Astrocyte (in vitro differentiated cells and primary cell): Measurements from ENCODE around the gene PREX1. TPM values are rescaled to one million over a fixed set of nuclear protein-coding genes. Genes with fewer than 3 reads are reported as not detected.

Source experiments
- DNase-seq: peaks from one replicate; pipeline ENCODE4 v3.0.0-alpha.2; 2010; ENCODE audit warnings: low read depth
- FAIRE-seq: peaks from 2 replicates; lab custom pipeline; 2011; peaks lifted over from hg19 to GRCh38; lab: Jason Lieb, UNC
- H2AFZ ChIP-seq: 2 replicates; pipeline ENCODE4 v1.6.0; 2012; ENCODE audit warnings: low read depth, low read length, inconsistent platforms
- H3K27ac ChIP-seq: 2 replicates; pipeline ENCODE4 v1.5.1; 2011; ENCODE audit warnings: low read depth, low read length, inconsistent platforms
- H3K27me3 ChIP-seq: 2 replicates; pipeline ENCODE4 v1.6.0; 2011; ENCODE audit warnings: low read length, inconsistent platforms; ENCODE audit not compliant: insufficient read depth
- H3K36me3 ChIP-seq: 2 replicates; pipeline ENCODE4 v1.5.1; 2011; ENCODE audit warnings: low read length, inconsistent platforms; ENCODE audit not compliant: insufficient read depth
- H3K4me1 ChIP-seq: 2 replicates; pipeline ENCODE4 v1.5.1; 2011; ENCODE audit warnings: low read length, inconsistent platforms; ENCODE audit not compliant: insufficient read depth
- H3K4me2 ChIP-seq: 2 replicates; pipeline ENCODE4 v1.6.0; 2012; ENCODE audit warnings: low read length, inconsistent platforms
- H3K4me3 ChIP-seq: 2 replicates; pipeline ENCODE4 v1.5.1; 2011; ENCODE audit warnings: low read depth, mild to moderate bottlenecking, low read length, inconsistent platforms; ENCODE audit not compliant: insufficient read depth
- H3K79me2 ChIP-seq: 2 replicates; pipeline ENCODE4 v1.6.0; 2012; ENCODE audit warnings: mild to moderate bottlenecking, low read length, inconsistent platforms; ENCODE audit not compliant: insufficient read depth
- H3K9ac ChIP-seq: 2 replicates; pipeline ENCODE4 v1.6.0; 2012; ENCODE audit warnings: mild to moderate bottlenecking, low read length, inconsistent platforms
- H3K9me3 ChIP-seq: 2 replicates; pipeline ENCODE4 v1.5.1; 2012; ENCODE audit warnings: low read depth, mild to moderate bottlenecking, low read length, inconsistent platforms; ENCODE audit not compliant: insufficient read depth
- H4K20me1 ChIP-seq: 2 replicates; pipeline ENCODE4 v1.6.0; 2012; ENCODE audit warnings: low read length, inconsistent platforms; ENCODE audit not compliant: insufficient read depth
- H3K27ac Mint-ChIP-seq: one replicate; pipeline ENCODE4 v1.8.0; 2021; ENCODE audit warnings: mild to moderate bottlenecking, mixed read lengths; ENCODE audit not compliant: unreplicated experiment
- H3K27me3 Mint-ChIP-seq: one replicate; pipeline ENCODE4 v1.8.0; 2021; ENCODE audit warnings: low read depth, mixed read lengths; ENCODE audit not compliant: unreplicated experiment
- H3K36me3 Mint-ChIP-seq: one replicate; pipeline ENCODE4 v1.8.0; 2021; ENCODE audit warnings: low read depth, mixed read lengths; ENCODE audit not compliant: unreplicated experiment
- H3K4me1 Mint-ChIP-seq: one replicate; pipeline ENCODE4 v1.8.0; 2021; ENCODE audit warnings: low read depth, mixed read lengths; ENCODE audit not compliant: unreplicated experiment
- H3K4me3 Mint-ChIP-seq: one replicate; pipeline ENCODE4 v1.8.0; 2021; ENCODE audit warnings: mild to moderate bottlenecking, moderate library complexity, mixed read lengths; ENCODE audit not compliant: unreplicated experiment
- H3K9me3 Mint-ChIP-seq: one replicate; pipeline ENCODE4 v1.8.0; 2021; ENCODE audit warnings: mild to moderate bottlenecking, mixed read lengths; ENCODE audit not compliant: unreplicated experiment
- EZH2 ChIP-seq: IDR thresholded peaks from 2 replicates; pipeline ENCODE4 v1.6.1; 2012; ENCODE audit warnings: mild to moderate bottlenecking, low read length, inconsistent platforms; ENCODE audit not compliant: insufficient read depth
- total RNA-seq: library from RNA; stranded (reverse); gene quantifications from 2 replicates; pipeline ENCODE4 v1.2.1, GENCODE V29; 2021
- TF ChIP-seq, protein P1 (sequence below): IDR thresholded peaks from 2 replicates; pipeline ENCODE4 v1.5.1; 2011; ENCODE audit warnings: low read depth, mild to moderate bottlenecking, inconsistent platforms, low read length, moderate library complexity; ENCODE audit not compliant: insufficient read depth

Gene PREX1
- total RNA-seq, 1 donor from 2014 or later, result 3.5 TPM

DNA sequence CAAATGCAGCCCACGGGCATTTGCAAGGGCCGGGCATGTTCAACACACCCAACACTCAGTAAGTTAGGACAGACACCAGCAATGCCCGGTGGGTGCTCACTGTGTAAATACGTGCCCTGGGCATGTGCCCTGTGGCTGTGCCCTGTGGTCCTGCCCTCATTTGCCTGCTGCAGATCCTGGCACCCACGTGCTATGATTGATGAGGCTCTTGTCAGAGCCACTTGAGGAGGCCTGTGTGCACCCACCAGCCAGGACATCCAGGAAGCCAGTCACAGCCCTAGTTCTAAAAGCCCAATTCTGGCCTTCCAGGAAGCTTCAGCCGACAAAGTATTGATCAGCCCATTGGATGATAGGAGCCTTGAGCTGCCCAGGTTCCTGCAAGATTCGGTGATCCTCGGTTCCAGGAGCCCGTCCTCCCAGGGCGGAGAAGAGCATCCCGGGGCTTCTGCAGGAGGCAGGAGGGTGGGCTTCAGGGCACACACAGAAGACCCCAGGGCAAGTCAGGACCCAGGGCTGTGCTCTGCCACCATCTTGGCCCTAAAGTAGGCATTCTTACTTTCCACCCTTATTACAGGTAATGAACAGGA lies 223.9 kb downstream of the PREX1 start:
- H3K4me3 Mint-ChIP-seq, result no peak overlapping the region
- no peak overlapping the region for H3K9ac ChIP-seq
- H3K27me3 ChIP-seq, result peaks cover 2% of the 10 kb centered on the region
- no peaks in the 10 kb centered on the region for H3K4me1 Mint-ChIP-seq
- H3K4me2 ChIP-seq, result no peak overlapping the region
- no peaks in the 10 kb centered on the region for H3K36me3 ChIP-seq
- TF ChIP-seq, protein P1, sequence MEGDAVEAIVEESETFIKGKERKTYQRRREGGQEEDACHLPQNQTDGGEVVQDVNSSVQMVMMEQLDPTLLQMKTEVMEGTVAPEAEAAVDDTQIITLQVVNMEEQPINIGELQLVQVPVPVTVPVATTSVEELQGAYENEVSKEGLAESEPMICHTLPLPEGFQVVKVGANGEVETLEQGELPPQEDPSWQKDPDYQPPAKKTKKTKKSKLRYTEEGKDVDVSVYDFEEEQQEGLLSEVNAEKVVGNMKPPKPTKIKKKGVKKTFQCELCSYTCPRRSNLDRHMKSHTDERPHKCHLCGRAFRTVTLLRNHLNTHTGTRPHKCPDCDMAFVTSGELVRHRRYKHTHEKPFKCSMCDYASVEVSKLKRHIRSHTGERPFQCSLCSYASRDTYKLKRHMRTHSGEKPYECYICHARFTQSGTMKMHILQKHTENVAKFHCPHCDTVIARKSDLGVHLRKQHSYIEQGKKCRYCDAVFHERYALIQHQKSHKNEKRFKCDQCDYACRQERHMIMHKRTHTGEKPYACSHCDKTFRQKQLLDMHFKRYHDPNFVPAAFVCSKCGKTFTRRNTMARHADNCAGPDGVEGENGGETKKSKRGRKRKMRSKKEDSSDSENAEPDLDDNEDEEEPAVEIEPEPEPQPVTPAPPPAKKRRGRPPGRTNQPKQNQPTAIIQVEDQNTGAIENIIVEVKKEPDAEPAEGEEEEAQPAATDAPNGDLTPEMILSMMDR, result no peak
- TF ChIP-seq EZH2, result no peak
- no peak overlapping the region for H3K4me3 ChIP-seq
- no peak overlapping the region for H3K27ac ChIP-seq
- H3K79me2 ChIP-seq, result no peaks in the 10 kb centered on the region
- peaks cover 46% of the 10 kb centered on the region for H3K27me3 Mint-ChIP-seq
- H4K20me1 ChIP-seq, result no peaks in the 10 kb centered on the region
- FAIRE-seq, result no peak
- DNase-seq, result no peak
- H2AFZ ChIP-seq, result no peak overlapping the region
- H3K9me3 Mint-ChIP-seq, result no peaks in the 10 kb centered on the region
- H3K27ac Mint-ChIP-seq, result no peak overlapping the region
- no peaks in the 10 kb centered on the region for H3K9me3 ChIP-seq
- no peaks in the 10 kb centered on the region for H3K36me3 Mint-ChIP-seq
- H3K4me1 ChIP-seq, result no peaks in the 10 kb centered on the region

DNA sequence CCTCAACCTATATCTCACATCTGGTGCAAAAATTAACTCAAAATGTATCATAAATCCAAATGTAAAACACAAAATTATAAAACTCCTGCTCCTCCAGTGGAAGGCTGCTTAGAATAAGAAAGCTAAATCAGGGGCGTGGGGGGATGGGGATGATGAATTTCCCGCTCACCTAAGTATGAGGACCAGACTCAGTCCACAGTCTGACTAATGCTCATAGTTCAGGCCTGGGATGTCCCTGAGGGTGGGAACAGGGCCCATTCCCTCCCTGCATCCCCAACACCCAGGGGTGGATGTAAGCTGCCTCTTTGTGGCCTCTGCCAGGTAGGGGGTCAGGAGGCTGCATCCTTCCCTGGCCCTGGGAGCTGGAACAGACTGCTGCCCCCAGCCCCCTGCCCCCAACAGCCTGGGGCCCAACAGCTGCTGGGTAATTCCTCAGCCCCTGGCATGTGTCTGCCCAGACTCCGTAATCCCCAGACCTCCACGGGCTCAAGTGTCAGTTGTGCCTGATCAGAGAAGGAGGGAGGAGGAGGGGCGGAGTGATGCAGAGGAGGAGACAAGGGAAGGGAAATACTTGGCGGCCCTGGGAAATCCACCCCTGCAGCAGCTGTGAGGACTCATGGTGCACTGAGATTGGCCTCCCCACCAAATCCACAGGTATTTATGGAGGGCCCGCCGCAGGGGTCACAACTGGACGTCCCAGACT lies 224.5 kb downstream of the PREX1 start:
- Histone ChIP-seq H4K20me1 (no peaks in the 10 kb centered on the region), H3K79me2 (no peaks in the 10 kb centered on the region), H3K4me3 (no peak overlapping the region), H3K9ac (no peak overlapping the region), H3K4me2 (no peak overlapping the region), H3K9me3 (no peaks in the 10 kb centered on the region), H3K36me3 (no peaks in the 10 kb centered on the region), H3K27ac (no peak overlapping the region), H3K4me1 (no peaks in the 10 kb centered on the region), H2AFZ (no peak overlapping the region), H3K27me3 (peaks cover 1% of the 10 kb centered on the region)
- Mint-ChIP-seq H3K4me1 (no peaks in the 10 kb centered on the region), H3K27ac (no peak overlapping the region), H3K4me3 (no peak overlapping the region), H3K9me3 (no peaks in the 10 kb centered on the region), H3K27me3 (peaks cover 46% of the 10 kb centered on the region), H3K36me3 (no peaks in the 10 kb centered on the region)
- TF ChIP-seq EZH2, result no peak
- TF ChIP-seq, protein P1, result no peak
- FAIRE-seq (no peak), DNase-seq (no peak)

DNA sequence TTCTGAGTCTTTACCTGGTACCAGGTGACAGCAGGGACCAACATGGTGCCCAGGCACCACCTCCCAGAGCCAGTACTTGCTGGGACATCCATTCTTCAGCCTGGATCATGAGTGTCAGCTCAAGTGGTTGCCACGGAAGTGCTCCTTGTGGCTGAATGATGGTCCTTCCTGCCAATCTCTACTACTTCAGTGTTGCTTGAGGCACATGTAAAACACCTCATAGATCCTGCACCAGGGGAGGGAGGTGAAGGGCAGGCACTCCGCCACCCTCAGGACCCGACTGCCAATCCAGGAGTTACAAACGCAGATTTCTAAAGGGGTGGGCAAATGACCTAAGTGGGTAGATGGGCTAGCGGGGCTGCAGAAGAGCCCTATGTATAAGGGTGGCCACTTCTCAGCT lies 226.0 kb downstream of the PREX1 start:
- H2AFZ ChIP-seq, result no peak overlapping the region
- Mint-ChIP-seq H3K4me3 (no peak overlapping the region), H3K36me3 (no peaks in the 10 kb centered on the region), H3K27ac (no peak overlapping the region), H3K9me3 (no peaks in the 10 kb centered on the region), H3K27me3 (peaks cover 37% of the 10 kb centered on the region), H3K4me1 (no peaks in the 10 kb centered on the region)
- TF ChIP-seq EZH2, result no peak
- TF ChIP-seq, protein P1, result no peak
- no peak overlapping the region for H3K27ac ChIP-seq
- no peak overlapping the region for H3K4me3 ChIP-seq
- no peaks in the 10 kb centered on the region for H3K4me1 ChIP-seq
- no peaks in the 10 kb centered on the region for H3K27me3 ChIP-seq
- no peaks in the 10 kb centered on the region for H4K20me1 ChIP-seq
- H3K79me2 ChIP-seq, result no peaks in the 10 kb centered on the region
- H3K9me3 ChIP-seq, result no peaks in the 10 kb centered on the region
- no peak for FAIRE-seq
- H3K4me2 ChIP-seq, result no peak overlapping the region
- H3K9ac ChIP-seq, result no peak overlapping the region
- no peaks in the 10 kb centered on the region for H3K36me3 ChIP-seq
- no peak for DNase-seq
